AG20443 (cell line): ENCODE measurements around the gene PSTK.

ENCODE experiments used
- DNase-seq: peaks from one replicate; pipeline ENCODE4 v3.0.0; 2012; ENCODE audit warnings: low spot score, mixed read lengths

The PSTK gene, protein sequence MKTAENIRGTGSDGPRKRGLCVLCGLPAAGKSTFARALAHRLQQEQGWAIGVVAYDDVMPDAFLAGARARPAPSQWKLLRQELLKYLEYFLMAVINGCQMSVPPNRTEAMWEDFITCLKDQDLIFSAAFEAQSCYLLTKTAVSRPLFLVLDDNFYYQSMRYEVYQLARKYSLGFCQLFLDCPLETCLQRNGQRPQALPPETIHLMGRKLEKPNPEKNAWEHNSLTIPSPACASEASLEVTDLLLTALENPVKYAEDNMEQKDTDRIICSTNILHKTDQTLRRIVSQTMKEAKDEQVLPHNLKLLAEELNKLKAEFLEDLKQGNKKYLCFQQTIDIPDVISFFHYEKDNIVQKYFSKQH

GRCh38 chr10:122980209-122981065 is at the start of gene PSTK:
TSS of gene PSTK (plus strand) at chr10:122980401. CDS start at chr10:122980480, 79 bp downstream.
- peak; percentile 99 for DNase-seq

DNA sequence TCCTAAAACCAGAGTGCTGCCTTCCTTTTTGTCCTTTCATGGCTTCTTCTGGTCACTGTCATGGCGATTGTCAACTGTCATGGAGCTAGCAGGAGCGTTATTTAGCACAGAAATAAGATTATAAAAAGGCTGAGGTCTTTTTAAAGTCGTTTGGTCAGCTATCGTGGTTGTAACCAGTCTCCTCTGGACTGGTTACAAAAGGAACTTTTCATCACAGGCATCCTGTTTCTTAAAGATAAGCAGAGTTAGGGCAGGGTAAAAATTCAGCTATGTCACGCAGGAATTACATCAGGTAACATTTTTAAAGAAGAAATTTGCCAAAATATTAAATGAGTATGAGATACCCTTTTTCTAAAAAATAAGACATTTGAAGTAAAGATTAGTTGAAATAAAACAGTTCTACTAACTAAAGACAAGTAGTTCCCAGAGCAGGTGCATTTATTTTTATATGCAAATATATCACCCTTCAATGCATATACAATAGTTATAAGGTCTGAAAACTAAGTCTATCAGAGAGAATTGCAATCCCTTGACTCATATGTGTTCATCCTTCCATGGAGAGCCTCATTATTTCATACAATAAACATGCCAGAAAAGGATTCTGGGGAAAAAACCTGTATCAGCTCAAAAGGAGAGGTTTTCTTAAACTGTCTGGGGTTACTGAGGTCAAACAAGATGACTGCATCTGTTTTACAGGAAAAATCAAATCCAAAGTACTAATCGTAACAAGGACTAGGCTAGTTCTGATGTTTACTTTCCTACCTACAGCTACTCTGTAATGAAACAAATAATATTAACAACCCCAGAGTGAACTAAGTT is 48.9 kb upstream of the PSTK start:
- no peak for DNase-seq

DNA sequence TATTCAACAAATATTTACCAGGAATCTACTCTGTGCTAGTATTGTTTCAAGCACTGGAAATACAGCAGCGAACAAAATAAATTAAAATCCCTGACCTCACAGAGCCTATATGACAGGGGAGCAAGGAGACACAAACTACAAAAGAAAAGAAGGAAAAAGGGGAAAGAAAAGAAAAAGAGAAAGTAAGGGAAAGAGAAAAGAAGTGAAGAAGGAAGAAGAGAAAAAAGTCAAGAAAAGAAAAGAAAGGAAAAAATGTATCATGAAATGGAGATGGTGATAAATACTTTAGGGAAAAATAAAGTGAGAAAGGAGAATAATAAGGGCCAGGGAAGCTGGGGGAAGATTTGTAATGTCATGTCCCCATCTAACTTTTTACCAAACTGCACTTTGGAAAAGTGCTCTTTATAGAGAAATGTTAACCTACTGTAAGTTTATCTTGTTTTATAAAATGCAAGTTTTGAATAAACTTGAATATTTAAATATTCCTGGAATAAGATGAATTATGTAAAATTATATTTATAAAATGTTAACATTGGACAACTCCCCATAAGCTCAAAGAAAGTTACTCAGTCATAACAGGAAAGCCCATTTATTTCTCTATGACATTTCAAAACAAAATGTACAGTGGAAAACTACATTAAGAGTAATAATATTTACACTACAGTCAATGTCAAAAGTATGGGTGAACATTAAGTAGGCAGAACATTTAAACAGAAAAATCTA is 40.9 kb upstream of the PSTK start:
- DNase-seq, result no peak

- no peak for DNase-seq
Observed at GRCh38 chr10:122939856-122940543, 40.2 kb upstream of the PSTK start.

DNA sequence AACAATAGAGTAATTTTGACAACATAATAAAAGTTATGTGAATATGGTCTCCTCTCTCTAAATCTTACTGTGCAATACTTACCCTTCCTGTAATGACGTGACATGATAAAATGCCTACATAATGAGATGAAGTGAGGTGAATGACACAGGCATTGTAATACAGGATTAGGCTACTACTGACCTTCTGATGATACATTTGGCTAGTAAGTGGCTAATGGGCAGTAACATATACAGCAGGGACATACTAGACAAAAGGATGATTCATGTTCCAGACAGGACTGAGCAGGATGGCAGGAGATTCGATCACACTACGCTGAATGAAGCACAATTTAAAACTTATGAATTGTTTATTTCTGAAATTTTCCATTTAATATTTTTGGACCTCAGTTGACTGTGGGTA is 30.9 kb upstream of the PSTK start:
- no peak for DNase-seq

- peak; percentile 100 for DNase-seq
Observed at GRCh38 chr10:122953902-122954730, 26.1 kb upstream of the PSTK start, which contains the start of gene C10orf88. TSS of gene C10orf88 (minus strand) at chr10:122954227. CDS start at chr10:122954178, 49 bp downstream.

DNA sequence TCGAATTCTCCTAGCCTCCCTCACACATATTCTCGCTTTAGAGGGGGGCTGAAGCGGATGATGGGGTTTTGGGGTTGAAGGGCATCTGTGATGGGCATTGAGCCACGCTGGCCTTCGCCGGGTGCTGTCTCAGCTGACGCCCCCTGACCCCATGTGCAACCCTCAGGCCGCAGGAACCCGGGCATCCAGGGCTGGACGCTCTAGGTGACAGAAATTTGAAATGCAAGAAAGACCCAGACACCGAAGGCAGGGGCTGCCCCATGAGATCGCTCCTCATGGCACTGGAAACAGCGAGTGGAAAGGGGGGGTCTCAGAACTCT is 25.5 kb upstream of the PSTK start:
- DNase-seq, result no peak

- DNase-seq, result no peak
Observed at GRCh38 chr10:122955892-122956291, 24.3 kb upstream of the PSTK start.

DNA sequence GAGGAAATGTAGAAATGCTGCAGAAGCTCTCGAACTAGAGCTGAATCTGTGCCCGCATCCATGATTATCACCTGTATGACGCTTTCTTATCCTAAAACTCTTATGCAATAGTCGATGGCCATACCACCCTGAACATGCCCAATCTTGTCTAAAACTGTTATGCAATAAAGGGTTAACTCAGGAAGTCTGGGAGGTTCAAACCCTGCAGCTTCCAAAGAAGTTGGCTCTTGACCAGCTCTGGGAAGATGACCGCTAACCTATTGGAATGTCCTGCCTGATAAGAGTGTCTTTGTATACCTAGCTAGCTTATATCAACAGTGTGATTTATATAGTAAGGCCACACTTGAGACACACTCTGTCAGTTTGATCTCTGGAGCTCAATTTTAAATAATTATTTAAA is 22.7 kb upstream of the PSTK start:
- DNase-seq, result no peak

DNA sequence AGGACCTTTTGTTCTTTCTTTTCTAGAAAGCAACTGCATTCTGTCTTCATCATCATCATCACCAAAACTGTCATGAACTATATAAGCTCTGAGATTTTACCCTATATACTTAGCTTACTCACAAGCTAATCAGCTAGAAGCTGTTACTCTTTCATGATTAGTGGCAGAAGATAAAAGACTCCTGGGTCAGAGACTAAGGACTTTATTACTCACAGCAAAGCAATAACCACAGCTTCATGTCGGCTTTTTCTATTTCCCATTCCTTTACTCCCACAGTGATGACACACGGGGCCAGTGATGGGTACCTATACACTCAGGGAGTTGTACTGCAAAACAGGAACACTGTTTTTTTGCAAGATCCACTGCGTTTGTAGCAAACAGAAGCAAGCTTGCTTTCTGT is 17.8 kb upstream of the PSTK start:
- no peak for DNase-seq

DNA sequence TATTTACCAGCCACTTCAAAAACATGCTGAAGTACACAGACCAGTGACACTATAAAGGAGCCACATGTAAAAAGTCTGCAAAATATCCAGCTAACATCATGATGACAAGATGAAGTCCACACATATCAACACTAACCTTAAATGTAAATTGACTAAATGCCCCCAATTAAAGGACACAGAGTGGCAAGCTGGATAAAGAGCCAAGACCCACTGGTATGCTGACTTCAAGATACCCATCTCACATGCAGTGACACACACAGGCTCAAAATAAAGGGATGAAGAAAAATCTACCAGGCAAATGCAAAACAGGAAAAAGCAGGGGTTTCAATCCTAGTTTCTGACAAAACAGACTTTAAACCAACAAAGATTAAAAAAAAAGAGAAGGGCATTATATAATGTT is 13.3 kb upstream of the PSTK start:
- DNase-seq, result no peak

- no peak for DNase-seq
Observed at GRCh38 chr10:122968698-122969097, 11.5 kb upstream of the PSTK start.

DNA sequence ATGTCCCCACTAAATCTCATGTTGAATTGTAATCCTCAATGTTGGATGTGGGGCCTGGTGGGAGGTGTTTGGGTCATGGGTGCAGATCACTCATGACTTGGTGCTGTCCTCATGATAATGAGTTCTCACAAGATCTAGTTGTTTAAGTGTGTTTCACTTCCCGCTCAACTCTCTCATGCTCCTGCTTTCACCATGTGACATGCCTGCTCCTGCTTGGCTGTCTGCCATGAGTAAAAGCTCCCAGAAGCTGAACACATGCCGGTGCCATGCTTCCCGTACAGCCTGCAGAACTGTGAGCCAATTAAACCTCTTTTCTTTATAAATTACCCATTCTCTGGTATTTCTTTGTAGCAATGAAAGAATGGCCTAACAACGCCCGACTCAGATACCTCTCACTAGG is 6.2 kb upstream of the PSTK start:
- DNase-seq, result no peak

DNA sequence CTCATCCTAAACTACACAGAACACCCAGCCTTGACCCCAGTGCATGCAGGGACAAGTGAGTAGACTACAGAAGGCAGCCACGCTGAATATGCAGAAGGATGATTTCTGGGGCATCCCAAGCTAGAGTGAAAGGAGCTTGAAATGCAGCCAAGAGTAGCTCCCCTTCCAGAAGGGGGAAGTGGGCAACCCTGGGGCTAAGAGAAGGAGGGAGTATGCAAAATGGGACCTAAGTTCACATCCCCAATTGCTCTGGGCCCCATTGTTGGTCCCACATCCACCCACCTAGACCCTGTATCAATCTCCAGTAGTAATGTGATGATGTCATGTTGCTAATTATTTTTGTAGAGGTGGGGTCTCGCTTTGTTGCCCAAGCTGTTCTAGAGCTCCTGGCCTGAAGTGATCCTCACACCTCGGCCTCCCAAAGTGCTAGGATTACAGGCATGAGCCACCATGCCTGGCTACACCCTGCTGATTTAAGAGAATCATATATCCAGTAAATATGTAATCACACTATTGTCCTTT is 5.6 kb upstream of the PSTK start:
- DNase-seq, result no peak

DNA sequence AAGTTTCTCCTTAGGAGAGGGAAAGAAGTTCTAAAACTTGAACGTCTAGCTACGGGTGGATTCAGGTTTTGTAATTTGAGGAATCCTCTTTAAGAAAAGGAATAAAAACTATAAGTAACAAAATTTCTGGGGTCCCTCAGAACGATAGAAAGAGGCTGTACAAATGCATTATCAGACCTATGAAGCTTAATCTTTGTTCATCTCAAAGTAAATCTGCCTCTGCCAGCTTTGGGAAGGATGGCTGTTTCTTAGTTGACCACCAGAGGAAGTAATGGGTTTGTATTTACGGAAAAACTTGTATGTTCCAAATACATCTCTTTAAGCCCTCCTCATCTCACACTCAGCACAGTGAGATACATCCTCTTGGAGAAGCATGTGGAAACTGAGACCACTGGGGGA is 864 bp downstream of the PSTK start:
- peak; percentile 60 for DNase-seq

DNA sequence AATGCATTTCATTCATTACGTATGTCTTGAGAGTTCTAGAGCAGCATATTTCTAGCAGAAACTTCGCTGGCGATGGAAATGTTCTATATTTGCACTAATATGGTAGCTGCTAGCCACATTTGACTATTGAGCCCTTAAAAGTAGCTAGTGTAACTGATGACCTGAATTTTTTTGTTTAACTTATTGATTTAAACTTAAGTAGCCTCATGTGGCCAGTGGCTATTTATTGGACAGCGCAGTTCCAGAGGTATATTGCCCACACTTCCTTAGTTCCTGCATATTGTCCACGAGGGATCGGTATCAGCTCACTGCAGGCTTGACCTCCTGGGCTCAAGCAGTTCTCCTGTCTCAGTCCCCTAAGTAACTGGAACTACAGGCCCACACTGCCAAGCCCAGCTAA is 3.7 kb downstream of the PSTK start:
- DNase-seq, result no peak

GRCh38 chr10:122984708-122985107 is 4.5 kb downstream of the PSTK start:
- no peak for DNase-seq

DNA sequence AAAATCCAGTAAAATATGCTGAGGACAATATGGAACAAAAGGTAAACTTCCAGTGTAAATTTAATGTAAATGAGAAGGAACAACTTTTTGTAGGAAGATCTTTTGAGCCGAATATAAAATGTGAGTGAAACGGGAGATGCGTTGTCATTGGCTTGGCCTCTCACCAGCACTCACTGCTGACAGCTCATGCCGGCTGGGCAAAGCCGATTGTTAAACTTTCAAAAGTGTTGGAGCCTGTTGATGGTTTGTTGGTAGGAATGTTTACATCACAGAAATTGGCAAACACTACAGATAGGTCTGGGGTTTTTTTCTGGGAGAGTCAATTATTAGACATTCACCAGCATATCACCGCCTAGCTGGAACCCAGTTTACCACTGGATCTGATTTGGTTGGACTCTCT is 6.1 kb downstream of the PSTK start:
- no peak for DNase-seq

GRCh38 chr10:122988501-122988900 is 8.3 kb downstream of the PSTK start:
- no peak for DNase-seq

- DNase-seq, result no peak
Observed at GRCh38 chr10:122990278-122990677, 10.1 kb downstream of the PSTK start.
